Measurements from ENCODE around the gene SLC6A6. TPM values are rescaled to one million over a fixed set of nuclear protein-coding genes. Genes with fewer than 3 reads are reported as not detected.

SLC6A6 gene
- total RNA-seq, 4 donors from 2014 or later, result 15.4 to 37.6 (median 20.9) TPM

DNA sequence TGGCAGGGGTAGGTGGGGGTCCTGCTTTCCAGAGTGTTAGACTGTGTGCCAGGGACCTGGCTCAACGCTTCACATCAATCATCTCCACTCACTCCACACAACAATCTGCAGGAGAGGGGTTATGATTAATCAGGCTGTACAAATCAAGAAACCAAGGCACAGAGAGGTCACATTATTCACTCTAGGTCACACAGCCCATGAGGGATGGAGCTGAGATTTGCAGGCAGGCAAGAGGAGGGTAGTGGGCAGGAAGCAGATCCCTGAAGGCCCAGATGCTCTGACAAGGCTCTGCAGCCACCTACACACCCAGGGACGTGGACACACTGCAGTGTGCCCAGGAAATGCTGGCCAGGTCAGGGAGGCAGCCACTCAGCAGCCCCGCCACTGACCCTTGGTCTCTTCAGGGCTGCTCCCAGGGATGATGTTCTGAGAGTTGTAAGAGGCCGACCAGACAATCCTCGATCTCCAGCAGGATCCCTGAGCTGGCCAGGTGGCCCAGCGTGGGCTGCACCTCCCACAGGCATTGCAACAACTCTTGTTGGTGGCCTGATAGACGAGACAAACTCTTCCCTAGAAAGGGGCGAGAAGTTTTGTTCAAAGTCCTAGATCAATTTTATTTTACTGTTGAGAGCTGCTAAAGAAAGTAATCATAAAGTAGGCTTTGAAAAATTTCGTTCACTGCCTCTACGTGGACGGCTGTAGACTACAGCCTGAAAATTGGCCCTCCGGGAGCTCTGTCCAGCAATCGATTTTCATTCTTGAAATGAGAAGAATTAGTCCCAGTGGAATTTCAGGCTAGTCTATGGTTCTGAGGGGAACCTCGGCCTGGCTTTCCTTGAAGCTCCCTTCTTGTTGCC lies 4.2 kb upstream of the SLC6A6 start:
- Histone ChIP-seq H3K4me3 (no peak overlapping the region), H3K36me3 (no peaks in the 10 kb centered on the region), H3K27ac (no peak overlapping the region), H3K4me1 (peaks cover 0 to 27% (median 4%) of the 10 kb centered on the region in 3 donors), H3K27me3 (no peaks in the 10 kb centered on the region), H3K9me3 (no peaks in the 10 kb centered on the region)
- no peak for ATAC-seq
- WGBS, 2 donors (ENCODE audit: low coverage in 1 of 2), result 53 to 73% methylated on average over 3 to 8 of the region's 14 CpGs
- TF ChIP-seq POLR2A (IDR thresholded peaks at IDR 0.05) (peak in 1 of 2 donors; percentile 13), EP300 (IDR thresholded peaks at IDR 0.05) (no peak), POLR2AphosphoS5 (IDR thresholded peaks at IDR 0.05) (no peak)
- TF ChIP-seq, protein P1, sequence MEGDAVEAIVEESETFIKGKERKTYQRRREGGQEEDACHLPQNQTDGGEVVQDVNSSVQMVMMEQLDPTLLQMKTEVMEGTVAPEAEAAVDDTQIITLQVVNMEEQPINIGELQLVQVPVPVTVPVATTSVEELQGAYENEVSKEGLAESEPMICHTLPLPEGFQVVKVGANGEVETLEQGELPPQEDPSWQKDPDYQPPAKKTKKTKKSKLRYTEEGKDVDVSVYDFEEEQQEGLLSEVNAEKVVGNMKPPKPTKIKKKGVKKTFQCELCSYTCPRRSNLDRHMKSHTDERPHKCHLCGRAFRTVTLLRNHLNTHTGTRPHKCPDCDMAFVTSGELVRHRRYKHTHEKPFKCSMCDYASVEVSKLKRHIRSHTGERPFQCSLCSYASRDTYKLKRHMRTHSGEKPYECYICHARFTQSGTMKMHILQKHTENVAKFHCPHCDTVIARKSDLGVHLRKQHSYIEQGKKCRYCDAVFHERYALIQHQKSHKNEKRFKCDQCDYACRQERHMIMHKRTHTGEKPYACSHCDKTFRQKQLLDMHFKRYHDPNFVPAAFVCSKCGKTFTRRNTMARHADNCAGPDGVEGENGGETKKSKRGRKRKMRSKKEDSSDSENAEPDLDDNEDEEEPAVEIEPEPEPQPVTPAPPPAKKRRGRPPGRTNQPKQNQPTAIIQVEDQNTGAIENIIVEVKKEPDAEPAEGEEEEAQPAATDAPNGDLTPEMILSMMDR (IDR thresholded peaks at IDR 0.05), result no peak

DNA sequence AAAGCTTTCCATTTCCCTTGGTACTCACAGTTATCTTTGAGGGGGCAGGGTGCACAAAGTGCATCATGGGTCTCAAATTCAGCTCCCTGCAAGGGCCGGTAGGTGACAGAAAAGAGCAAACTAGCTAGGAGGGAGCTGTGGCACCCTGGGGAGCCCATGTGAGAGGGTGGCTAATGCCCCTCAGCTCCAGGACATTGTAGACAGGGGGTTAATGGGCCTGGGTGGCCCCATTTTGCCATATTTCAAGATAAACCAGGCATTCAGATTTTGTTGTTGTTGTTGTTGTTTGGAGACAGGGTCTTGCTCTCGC lies 3.7 kb upstream of the SLC6A6 start:
- Histone ChIP-seq H3K4me3 (no peak overlapping the region), H3K4me1 (peaks cover 0 to 27% (median 10%) of the 10 kb centered on the region in 3 donors), H3K27ac (no peak overlapping the region), H3K9me3 (no peaks in the 10 kb centered on the region), H3K27me3 (no peaks in the 10 kb centered on the region), H3K36me3 (no peaks in the 10 kb centered on the region)
- no peak for ATAC-seq
- 100% methylated on average over 1 of the region's 2 CpGs; no CpG with 5 or more reads in 1 of the 2 donors for WGBS, 2 donors (ENCODE audit: low coverage in 1 of 2)
- TF ChIP-seq EP300 (IDR thresholded peaks at IDR 0.05), result no peak
- TF ChIP-seq, protein P1 (IDR thresholded peaks at IDR 0.05), result no peak
- TF ChIP-seq POLR2A (IDR thresholded peaks at IDR 0.05), result no peak
- no peak for TF ChIP-seq POLR2AphosphoS5 (IDR thresholded peaks at IDR 0.05)

- H3K4me3 ChIP-seq, result peak overlapping the region; percentile 44 to 80
- WGBS, 2 donors (ENCODE audit: low coverage in 1 of 2), result 75% methylated on average over 4 of the region's 22 CpGs; no CpG with 5 or more reads in 1 of the 2 donors
- H3K4me1 ChIP-seq, result peaks cover 0 to 51% (median 26%) of the 10 kb centered on the region in 3 donors
- peak overlapping the region; percentile 6 to 96 (median 92) for H3K27ac ChIP-seq
- no peak for ATAC-seq
- no peaks in the 10 kb centered on the region for H3K9me3 ChIP-seq
- no peaks in the 10 kb centered on the region for H3K36me3 ChIP-seq
- H3K27me3 ChIP-seq, result no peaks in the 10 kb centered on the region
- TF ChIP-seq POLR2A (IDR thresholded peaks at IDR 0.05), result no peak
- TF ChIP-seq, protein P1 (IDR thresholded peaks at IDR 0.05), result no peak
- no peak for TF ChIP-seq POLR2AphosphoS5 (IDR thresholded peaks at IDR 0.05)
- no peak for TF ChIP-seq EP300 (IDR thresholded peaks at IDR 0.05)
These were observed 608 bp upstream of the SLC6A6 start for GRCh38 chr3:14401692-14402303.

GRCh38 chr3:14403619-14404155 lies 1.3 kb downstream of the SLC6A6 start:
- TF ChIP-seq, protein P1 (IDR thresholded peaks at IDR 0.05), result no peak
- TF ChIP-seq EP300 (IDR thresholded peaks at IDR 0.05) (no peak), POLR2AphosphoS5 (IDR thresholded peaks at IDR 0.05) (no peak), POLR2A (IDR thresholded peaks at IDR 0.05) (peak in 1 of 2 donors; percentile 13)
- Histone ChIP-seq H3K36me3 (no peaks in the 10 kb centered on the region), H3K4me3 (peak overlapping the region; percentile 44 to 80), H3K9me3 (no peaks in the 10 kb centered on the region), H3K27me3 (no peaks in the 10 kb centered on the region), H3K27ac (peak overlapping the region in 3 of 4 donors; percentile 91 to 96 (median 93)), H3K4me1 (peaks cover 0 to 51% (median 26%) of the 10 kb centered on the region in 3 donors)
- WGBS, 2 donors (ENCODE audit: low coverage in 1 of 2), result 7 to 17% methylated on average over 4 to 7 of the region's 12 CpGs
- no peak for ATAC-seq

All from gastroesophageal sphincter (tissue), 4 donors.